Sigmoid colon (tissue), 7 donors: ENCODE results near the gene CHRNB4. TPM values are rescaled to one million over a fixed set of nuclear protein-coding genes. Genes with fewer than 3 reads are reported as not detected.

Experiments used
- DNase-seq: peaks from one replicate; pipeline ENCODE4 v3.0.0-alpha.2; 2019
- H3K27ac ChIP-seq, 4 donors: fragments of 200-600 bp; sonication (generic); one replicate each; pipeline ENCODE4 v1.5.1; 2016 to 2019; ENCODE audit warnings: mild to moderate bottlenecking in 1 of 4
- H3K27me3 ChIP-seq, 3 donors: fragments of 200-600 bp; sonication (generic); one replicate each; pipeline ENCODE4 v1.5.1; 2019; ENCODE audit warnings: mild to moderate bottlenecking in 1 of 3
- H3K36me3 ChIP-seq, 4 donors: fragments of 200-600 bp; sonication (generic); one replicate each; pipeline ENCODE4 v1.5.1; 2016 to 2019
- H3K4me1 ChIP-seq, 4 donors: fragments of 200-600 bp; sonication (generic); one replicate each; pipeline ENCODE4 v1.5.1; 2017 to 2019
- H3K4me3 ChIP-seq, 4 donors: fragments of 200-600 bp; sonication (generic); one replicate each; pipeline ENCODE4 v1.5.1; 2017 to 2019; ENCODE audit warnings: mild to moderate bottlenecking in 2 of 4, moderate library complexity in 1 of 4
- H3K9me3 ChIP-seq, 4 donors: fragments of 200-600 bp in 3 of 4; sonication (generic) in 3 of 4; one replicate each; pipeline versions ENCODE4 v1.5.1 to v1.6.1; 2013 to 2019
- CTCF ChIP-seq, 4 experiments: fragments of 450-650 bp in 3 of 4; fragments of 200-600 bp in 1 of 4; IDR thresholded peaks; one replicate each; pipeline ENCODE4 v1.5.1; 2016 to 2019; ENCODE audit warnings: antibody characterized with exemption in 4 of 4, mild to moderate bottlenecking in 3 of 4, moderate library complexity in 2 of 4
- EP300 ChIP-seq, 4 donors: sonication (generic); formaldehyde crosslinking; IDR thresholded peaks; one replicate each; pipeline ENCODE4 v1.6.1; 2017; ENCODE audit warnings: antibody characterized with exemption in 4 of 4
- POLR2A ChIP-seq, 2 donors: fragments of 450-650 bp; IDR thresholded peaks; one replicate each; pipeline ENCODE4 v1.6.1; 2016; ENCODE audit warnings: antibody characterized with exemption in 2 of 2, mild to moderate bottlenecking in 2 of 2, moderate library complexity in 2 of 2
- POLR2AphosphoS5 ChIP-seq, 4 donors: sonication (generic); formaldehyde crosslinking; IDR thresholded peaks; one replicate each; pipeline ENCODE4 v1.6.1; 2017; ENCODE audit warnings: antibody characterized with exemption in 4 of 4
- WGBS, 2 donors: extraction: QIAGEN DNeasy Blood & Tissue Kit; methylation state at CpG; one replicate each; pipeline ENCODE4 v1.1.7; 2013; 5-methylcytosine and 5-hydroxymethylcytosine counted together
- intact Hi-C: fragments of 100-400 bp; cut with DNase I; formaldehyde crosslinking; loops from one replicate; pipeline ENCODE4 v1.15.1; 2023
- polyA plus RNA-seq, 3 donors: library from polyadenylated mRNA; stranded (reverse); fragments of 200-250 nt; gene quantifications; one replicate each; pipeline ENCODE4 v1.2.3, GENCODE V29; 2013
- total RNA-seq, 4 donors: library from RNA; depleted of rRNA; stranded (reverse); fragments of >200 nt; gene quantifications; one replicate each; pipeline ENCODE4 v1.1.0, GENCODE V29; 2016
- donor health status: healthy with polysubstance abuse.
- donor health status: Bipolar disorder and iron deficiency.
- donor health status: healthy.

Gene CHRNB4
- total and polyA plus RNA-seq, 7 donors, result 0.33 to 2.5 (median 1.4) TPM; not detected in 2

GRCh38 chr15:78660584-78660983 is 19.6 kb upstream of the CHRNB4 start:
- H3K27ac ChIP-seq, result no peak overlapping the region
- H3K9me3 ChIP-seq, result no peaks in the 10 kb centered on the region
- intact Hi-C loops, result no loop called here
- 58 to 70% methylated on average over 9 of the region's 9 CpGs for WGBS, 2 donors
- no peaks in the 10 kb centered on the region for H3K4me1 ChIP-seq
- DNase-seq, result no peak
- no peaks in the 10 kb centered on the region for H3K27me3 ChIP-seq
- H3K4me3 ChIP-seq, result no peak overlapping the region
- H3K36me3 ChIP-seq, result no peaks in the 10 kb centered on the region
- TF ChIP-seq EP300 (IDR thresholded peaks at IDR 0.05), result no peak
- no peak for TF ChIP-seq POLR2AphosphoS5 (IDR thresholded peaks at IDR 0.05)
- TF ChIP-seq POLR2A (IDR thresholded peaks at IDR 0.05), result no peak
- TF ChIP-seq CTCF (IDR thresholded peaks at IDR 0.05), result no peak

GRCh38 chr15:78658823-78659222 is 17.8 kb upstream of the CHRNB4 start:
- TF ChIP-seq CTCF (IDR thresholded peaks at IDR 0.05) (no peak), POLR2AphosphoS5 (IDR thresholded peaks at IDR 0.05) (no peak), POLR2A (IDR thresholded peaks at IDR 0.05) (no peak), EP300 (IDR thresholded peaks at IDR 0.05) (no peak)
- no peak for DNase-seq
- intact Hi-C loops, result no loop called here
- Histone ChIP-seq H3K4me1 (no peaks in the 10 kb centered on the region), H3K9me3 (no peaks in the 10 kb centered on the region), H3K27me3 (no peaks in the 10 kb centered on the region), H3K27ac (no peak overlapping the region), H3K36me3 (no peaks in the 10 kb centered on the region), H3K4me3 (no peak overlapping the region)

GRCh38 chr15:78654272-78654671 is 13.3 kb upstream of the CHRNB4 start:
- Histone ChIP-seq H3K36me3 (no peaks in the 10 kb centered on the region), H3K27me3 (no peaks in the 10 kb centered on the region), H3K4me3 (no peak overlapping the region), H3K9me3 (no peaks in the 10 kb centered on the region), H3K27ac (no peak overlapping the region), H3K4me1 (no peaks in the 10 kb centered on the region)
- whole genome bisulfite sequencing, 2 donors, result 89 to 92% methylated on average over 4 of the region's 4 CpGs
- no peak for DNase-seq
- intact Hi-C loops, result no loop called here
- no peak for TF ChIP-seq CTCF (IDR thresholded peaks at IDR 0.05)
- TF ChIP-seq POLR2AphosphoS5 (IDR thresholded peaks at IDR 0.05), result no peak

GRCh38 chr15:78651930-78652615 is 11.1 kb upstream of the CHRNB4 start:
- 90 to 91% methylated on average over 1 of the region's 1 CpG for WGBS, 2 donors
- no peak overlapping the region for H3K4me3 ChIP-seq

More at GRCh38 chr15:78651930-78652615, 11.1 kb upstream of the CHRNB4 start:
- Histone ChIP-seq H3K9me3 (no peaks in the 10 kb centered on the region), H3K27me3 (no peaks in the 10 kb centered on the region), H3K27ac (no peak overlapping the region), H3K4me1 (no peaks in the 10 kb centered on the region), H3K36me3 (no peaks in the 10 kb centered on the region)
- TF ChIP-seq CTCF (IDR thresholded peaks at IDR 0.05) (no peak), POLR2AphosphoS5 (IDR thresholded peaks at IDR 0.05) (no peak), EP300 (IDR thresholded peaks at IDR 0.05) (no peak), POLR2A (IDR thresholded peaks at IDR 0.05) (no peak)
- intact Hi-C loops, result no loop called here
- no peak for DNase-seq
